Right atrium auricular region (tissue), 2 donors: ENCODE results near the gene ZNF804B. TPM values are rescaled to one million over a fixed set of nuclear protein-coding genes. Genes with fewer than 3 reads are reported as not detected.

Experiments used
- DNase-seq: peaks from one replicate; pipeline ENCODE4 v3.0.0-alpha.2; 2019; ENCODE audit warnings: low spot score
- H3K27ac ChIP-seq, 2 donors: fragments of 200-600 bp; sonication (generic); 1 replicate in 1 of 2; 2 replicates in 1 of 2; pipeline ENCODE4 v1.5.1; 2016 to 2019
- H3K27me3 ChIP-seq, 2 donors: fragments of 200-600 bp; sonication (generic); one replicate each; pipeline versions ENCODE4 v1.5.1 to v1.6.0; 2017 to 2019
- H3K36me3 ChIP-seq: fragments of 200-600 bp; sonication (generic); one replicate; pipeline ENCODE4 v1.5.1; 2016
- H3K4me1 ChIP-seq, 2 donors: fragments of 200-600 bp; sonication (generic); one replicate each; pipeline versions ENCODE4 v1.5.1 to v1.6.0; 2017 to 2019
- H3K4me3 ChIP-seq, 2 donors: fragments of 200-600 bp; sonication (generic); 1 replicate in 1 of 2; 2 replicates in 1 of 2; pipeline ENCODE4 v1.5.1; 2017 to 2019; ENCODE audit warnings: mild to moderate bottlenecking in 1 of 2, moderate library complexity in 1 of 2
- H3K9me3 ChIP-seq, 2 donors: fragments of 200-600 bp; sonication (generic); one replicate each; pipeline ENCODE4 v1.5.1; 2019
- CTCF ChIP-seq, 2 donors: fragments of 200-600 bp; sonication (generic); IDR thresholded peaks; one replicate each; pipeline ENCODE4 v1.5.1; 2019; ENCODE audit warnings: antibody characterized with exemption in 2 of 2
- total RNA-seq, 2 donors: library from RNA; depleted of rRNA; stranded (reverse); fragments of >200 nt; gene quantifications; one replicate each; pipeline ENCODE4 v1.1.0, GENCODE V29; 2016

The ZNF804B gene
- total RNA-seq, 2 donors from 2014 or later, result 0.20 to 0.26 TPM

- no peak for TF ChIP-seq CTCF (IDR thresholded peaks at IDR 0.05)
- Histone ChIP-seq H3K27ac (no peak overlapping the region), H3K4me1 (no peaks in the 10 kb centered on the region), H3K9me3 (no peaks in the 10 kb centered on the region), H3K4me3 (no peak overlapping the region), H3K27me3 (no peaks in the 10 kb centered on the region), H3K36me3 (no peaks in the 10 kb centered on the region)
- DNase-seq, result no peak
These were observed 153.4 kb downstream of the ZNF804B start for GRCh38 chr7:88912852-88913251.

- no peaks in the 10 kb centered on the region for H3K9me3 ChIP-seq
- TF ChIP-seq CTCF (IDR thresholded peaks at IDR 0.05), result no peak
- no peak overlapping the region for H3K27ac ChIP-seq
- H3K4me1 ChIP-seq, result no peaks in the 10 kb centered on the region
- DNase-seq, result no peak
- no peaks in the 10 kb centered on the region for H3K36me3 ChIP-seq
- no peak overlapping the region for H3K4me3 ChIP-seq
- H3K27me3 ChIP-seq, result no peaks in the 10 kb centered on the region
These were observed 156.1 kb downstream of the ZNF804B start for GRCh38 chr7:88915615-88916014.

GRCh38 chr7:88919478-88920131 is 160.1 kb downstream of the ZNF804B start:
- no peak for TF ChIP-seq CTCF (IDR thresholded peaks at IDR 0.05)
- Histone ChIP-seq H3K9me3 (no peaks in the 10 kb centered on the region), H3K4me3 (no peak overlapping the region), H3K4me1 (no peaks in the 10 kb centered on the region), H3K36me3 (no peaks in the 10 kb centered on the region), H3K27me3 (no peaks in the 10 kb centered on the region), H3K27ac (no peak overlapping the region)
- DNase-seq, result no peak

GRCh38 chr7:88922944-88923343 is 163.4 kb downstream of the ZNF804B start:
- peaks cover 0 to 9% of the 10 kb centered on the region in 2 donors for H3K4me1 ChIP-seq
- H3K9me3 ChIP-seq, result no peaks in the 10 kb centered on the region
- no peak for TF ChIP-seq CTCF (IDR thresholded peaks at IDR 0.05)
- H3K36me3 ChIP-seq, result no peaks in the 10 kb centered on the region
- no peak for DNase-seq
- H3K27me3 ChIP-seq, result no peaks in the 10 kb centered on the region
- no peak overlapping the region for H3K27ac ChIP-seq
- H3K4me3 ChIP-seq, result no peak overlapping the region

GRCh38 chr7:88928276-88928675 is 168.8 kb downstream of the ZNF804B start:
- no peak overlapping the region for H3K27ac ChIP-seq
- TF ChIP-seq CTCF (IDR thresholded peaks at IDR 0.05), result no peak
- DNase-seq, result no peak
- H3K27me3 ChIP-seq, result no peaks in the 10 kb centered on the region
- no peak overlapping the region for H3K4me3 ChIP-seq
- no peaks in the 10 kb centered on the region for H3K36me3 ChIP-seq
- no peaks in the 10 kb centered on the region for H3K9me3 ChIP-seq
- H3K4me1 ChIP-seq, result peaks cover 0 to 15% of the 10 kb centered on the region in 2 donors

- no peak for DNase-seq
- H3K4me1 ChIP-seq, result peaks cover 0 to 15% of the 10 kb centered on the region in 2 donors
- H3K36me3 ChIP-seq, result no peaks in the 10 kb centered on the region
- no peak for TF ChIP-seq CTCF (IDR thresholded peaks at IDR 0.05)
- no peaks in the 10 kb centered on the region for H3K9me3 ChIP-seq
- H3K4me3 ChIP-seq, result no peak overlapping the region
- H3K27me3 ChIP-seq, result no peaks in the 10 kb centered on the region
- no peak overlapping the region for H3K27ac ChIP-seq
These were observed 170.2 kb downstream of the ZNF804B start for GRCh38 chr7:88929719-88930118.
